ENCODE results near the gene MFSD1.

DNA sequence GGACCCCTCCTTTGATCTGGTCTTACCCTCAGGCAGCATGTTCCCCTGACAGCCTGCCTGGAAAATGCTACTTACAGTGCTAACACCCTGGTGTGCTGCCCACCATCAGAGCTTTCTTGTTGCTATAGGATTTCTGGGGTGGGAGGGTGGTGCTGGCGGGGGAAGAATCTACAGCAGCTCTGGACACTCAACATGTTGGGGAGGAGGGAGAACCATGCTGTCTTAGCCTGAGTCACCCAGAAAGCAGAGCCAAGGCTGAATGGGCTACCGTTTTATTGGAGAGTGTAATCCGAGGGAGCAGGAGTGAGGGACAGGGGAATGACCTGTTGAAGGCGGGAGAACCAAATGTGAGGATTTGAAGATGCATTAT lies 45.6 kb downstream of the MFSD1 start:
- TF ChIP-seq ZNF431 (CRISPR knock-in tag; IDR thresholded peaks at IDR 0.05; ENCODE audit: borderline replicate concordance, low read depth) (no peak), ELF1 (CRISPR knock-in tag; IDR thresholded peaks at IDR 0.05) (no peak), ZNF232 (CRISPR knock-in tag; IDR thresholded peaks at IDR 0.05; ENCODE audit: borderline replicate concordance) (no peak), CHD4 (IDR thresholded peaks at IDR 0.05; ENCODE audit: borderline replicate concordance, low read length) (no peak)
- TF ChIP-seq, protein P1, sequence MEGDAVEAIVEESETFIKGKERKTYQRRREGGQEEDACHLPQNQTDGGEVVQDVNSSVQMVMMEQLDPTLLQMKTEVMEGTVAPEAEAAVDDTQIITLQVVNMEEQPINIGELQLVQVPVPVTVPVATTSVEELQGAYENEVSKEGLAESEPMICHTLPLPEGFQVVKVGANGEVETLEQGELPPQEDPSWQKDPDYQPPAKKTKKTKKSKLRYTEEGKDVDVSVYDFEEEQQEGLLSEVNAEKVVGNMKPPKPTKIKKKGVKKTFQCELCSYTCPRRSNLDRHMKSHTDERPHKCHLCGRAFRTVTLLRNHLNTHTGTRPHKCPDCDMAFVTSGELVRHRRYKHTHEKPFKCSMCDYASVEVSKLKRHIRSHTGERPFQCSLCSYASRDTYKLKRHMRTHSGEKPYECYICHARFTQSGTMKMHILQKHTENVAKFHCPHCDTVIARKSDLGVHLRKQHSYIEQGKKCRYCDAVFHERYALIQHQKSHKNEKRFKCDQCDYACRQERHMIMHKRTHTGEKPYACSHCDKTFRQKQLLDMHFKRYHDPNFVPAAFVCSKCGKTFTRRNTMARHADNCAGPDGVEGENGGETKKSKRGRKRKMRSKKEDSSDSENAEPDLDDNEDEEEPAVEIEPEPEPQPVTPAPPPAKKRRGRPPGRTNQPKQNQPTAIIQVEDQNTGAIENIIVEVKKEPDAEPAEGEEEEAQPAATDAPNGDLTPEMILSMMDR (CRISPR knock-in tag; IDR thresholded peaks at IDR 0.05): no peak

Data from HepG2 (cell line).